ENCODE results near the gene TFAP2A. TPM values are rescaled to one million over a fixed set of nuclear protein-coding genes. Genes with fewer than 3 reads are reported as not detected.

TFAP2A gene
- polyA plus RNA-seq, 1 donor (not counting 4 experiments of a cell fraction or from before 2014, with no cell fraction given) = 30.2 TPM

DNA sequence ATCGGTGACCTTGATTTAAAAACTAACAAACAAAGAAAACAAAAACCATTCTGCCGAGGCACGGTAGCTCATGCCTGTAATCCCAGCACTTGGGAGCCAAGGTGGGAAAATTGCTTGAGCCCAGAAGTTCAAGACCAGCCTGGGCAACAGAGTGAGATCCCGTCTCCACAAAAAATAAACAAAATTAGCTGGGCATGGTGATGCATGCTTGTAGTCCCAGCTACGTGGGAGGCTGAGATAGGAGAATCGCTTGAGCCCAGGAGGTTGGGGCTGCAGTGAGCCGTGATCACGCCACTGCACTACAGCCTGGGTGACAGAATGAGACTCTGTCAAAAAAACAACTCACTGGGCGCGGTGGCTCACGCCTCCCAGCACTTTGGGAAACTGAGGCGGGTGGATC, 48.2 kb upstream of the TFAP2A start:
- TF ChIP-seq EZH2 (IDR thresholded peaks at IDR 0.05; ENCODE audit: low read length) = no peak
- TF ChIP-seq, protein P1, sequence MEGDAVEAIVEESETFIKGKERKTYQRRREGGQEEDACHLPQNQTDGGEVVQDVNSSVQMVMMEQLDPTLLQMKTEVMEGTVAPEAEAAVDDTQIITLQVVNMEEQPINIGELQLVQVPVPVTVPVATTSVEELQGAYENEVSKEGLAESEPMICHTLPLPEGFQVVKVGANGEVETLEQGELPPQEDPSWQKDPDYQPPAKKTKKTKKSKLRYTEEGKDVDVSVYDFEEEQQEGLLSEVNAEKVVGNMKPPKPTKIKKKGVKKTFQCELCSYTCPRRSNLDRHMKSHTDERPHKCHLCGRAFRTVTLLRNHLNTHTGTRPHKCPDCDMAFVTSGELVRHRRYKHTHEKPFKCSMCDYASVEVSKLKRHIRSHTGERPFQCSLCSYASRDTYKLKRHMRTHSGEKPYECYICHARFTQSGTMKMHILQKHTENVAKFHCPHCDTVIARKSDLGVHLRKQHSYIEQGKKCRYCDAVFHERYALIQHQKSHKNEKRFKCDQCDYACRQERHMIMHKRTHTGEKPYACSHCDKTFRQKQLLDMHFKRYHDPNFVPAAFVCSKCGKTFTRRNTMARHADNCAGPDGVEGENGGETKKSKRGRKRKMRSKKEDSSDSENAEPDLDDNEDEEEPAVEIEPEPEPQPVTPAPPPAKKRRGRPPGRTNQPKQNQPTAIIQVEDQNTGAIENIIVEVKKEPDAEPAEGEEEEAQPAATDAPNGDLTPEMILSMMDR (optimal IDR thresholded peaks at IDR 0.05 in 1 of 3, IDR thresholded peaks at IDR 0.05 in 1 of 3, conservative IDR thresholded peaks at IDR 0.05 in 1 of 3; ENCODE audit: extremely low read depth in 1 of 3, insufficient read depth in 2 of 3, low read length in 3 of 3) = no peak
- no peak for DNase-seq (ENCODE audit: low read depth, low spot score)
- Histone ChIP-seq H3K4me3 (ENCODE audit: control insufficient read depth in 2 of 3, extremely low read depth in 1 of 3, insufficient read depth in 2 of 3, low read depth in 1 of 3, low read length in 3 of 3) (no peak overlapping the region), H3K4me1 (ENCODE audit: control insufficient read depth, extremely low read depth, insufficient read depth, low read length) (peaks cover 13% of the 10 kb centered on the region), H3K9me3 (ENCODE audit: control insufficient read depth, low read depth, low read length) (no peaks in the 10 kb centered on the region), H3K36me3 (ENCODE audit: control insufficient read depth in 2 of 2, extremely low read depth in 1 of 2, insufficient read depth in 2 of 2, low read length in 2 of 2) (no peaks in the 10 kb centered on the region), H3K27ac (ENCODE audit: control insufficient read depth, insufficient read depth, low read length) (peak overlapping the region; percentile 24), H3K9ac (ENCODE audit: control insufficient read depth, extremely low read depth, insufficient read depth, low read length) (no peak overlapping the region), H3K79me2 (ENCODE audit: control insufficient read depth, insufficient read depth, low read length) (no peaks in the 10 kb centered on the region), H2AFZ (ENCODE audit: control insufficient read depth, low read length) (no peak overlapping the region), H3K9me1 (ENCODE audit: control insufficient read depth, extremely low read depth, insufficient read depth, low read length) (no peaks in the 10 kb centered on the region), H3K27me3 (ENCODE audit: control insufficient read depth, extremely low read depth, insufficient read depth, low read length) (no peaks in the 10 kb centered on the region), H4K20me1 (ENCODE audit: control insufficient read depth, extremely low read depth, insufficient read depth, low read length) (no peaks in the 10 kb centered on the region), H3K4me2 (ENCODE audit: control insufficient read depth, extremely low read depth, insufficient read depth, low read depth, low read length) (no peak overlapping the region)
- dilution Hi-C loops (cut with MboI; ENCODE audit: extremely low pct_ligation_motif_present, low sequenced_read_pairs) = no loop called here
- no peak for FAIRE-seq

DNA sequence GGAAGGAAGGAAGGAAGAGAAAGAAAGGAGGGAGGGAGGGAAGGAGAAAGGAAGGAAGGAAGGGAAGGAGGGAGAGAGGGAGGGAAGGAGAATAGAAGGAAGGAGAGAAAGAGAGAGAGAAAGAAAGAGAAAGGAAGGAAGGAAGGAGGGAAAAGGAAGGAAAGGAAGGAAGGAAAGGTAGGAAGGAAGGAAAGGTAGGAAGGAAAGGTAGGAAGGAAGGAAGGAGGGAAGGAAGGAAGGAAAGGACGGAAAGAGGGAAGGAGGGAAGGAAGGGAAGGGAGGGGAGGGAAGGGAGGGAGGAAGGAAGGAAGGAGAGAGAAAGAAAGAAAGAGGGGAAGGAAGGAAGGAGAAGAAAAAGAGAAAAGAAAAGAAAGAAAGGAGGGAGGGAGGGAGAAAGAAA, 47.0 kb upstream of the TFAP2A start:
- H3K9ac ChIP-seq (ENCODE audit: control insufficient read depth, extremely low read depth, insufficient read depth, low read length) = no peak overlapping the region
- no peak for FAIRE-seq
- no peaks in the 10 kb centered on the region for H3K36me3 ChIP-seq (ENCODE audit: control insufficient read depth in 2 of 2, extremely low read depth in 1 of 2, insufficient read depth in 2 of 2, low read length in 2 of 2)
- dilution Hi-C loops (cut with MboI; ENCODE audit: extremely low pct_ligation_motif_present, low sequenced_read_pairs) = no loop called here
- no peaks in the 10 kb centered on the region for H3K79me2 ChIP-seq (ENCODE audit: control insufficient read depth, insufficient read depth, low read length)
- H3K4me1 ChIP-seq (ENCODE audit: control insufficient read depth, extremely low read depth, insufficient read depth, low read length) = peaks cover 13% of the 10 kb centered on the region
- no peak overlapping the region for H3K4me2 ChIP-seq (ENCODE audit: control insufficient read depth, extremely low read depth, insufficient read depth, low read depth, low read length)
- no peak overlapping the region for H2AFZ ChIP-seq (ENCODE audit: control insufficient read depth, low read length)
- H3K9me3 ChIP-seq (ENCODE audit: control insufficient read depth, low read depth, low read length) = no peaks in the 10 kb centered on the region
- no peak overlapping the region for H3K4me3 ChIP-seq (ENCODE audit: control insufficient read depth in 2 of 3, extremely low read depth in 1 of 3, insufficient read depth in 2 of 3, low read depth in 1 of 3, low read length in 3 of 3)
- no peaks in the 10 kb centered on the region for H3K27me3 ChIP-seq (ENCODE audit: control insufficient read depth, extremely low read depth, insufficient read depth, low read length)
- TF ChIP-seq EZH2 (IDR thresholded peaks at IDR 0.05; ENCODE audit: low read length) = no peak
- TF ChIP-seq, protein P1 (optimal IDR thresholded peaks at IDR 0.05 in 1 of 3, IDR thresholded peaks at IDR 0.05 in 1 of 3, conservative IDR thresholded peaks at IDR 0.05 in 1 of 3; ENCODE audit: extremely low read depth in 1 of 3, insufficient read depth in 2 of 3, low read length in 3 of 3) = no peak
- H3K9me1 ChIP-seq (ENCODE audit: control insufficient read depth, extremely low read depth, insufficient read depth, low read length) = no peaks in the 10 kb centered on the region
- H3K27ac ChIP-seq (ENCODE audit: control insufficient read depth, insufficient read depth, low read length) = no peak overlapping the region
- H4K20me1 ChIP-seq (ENCODE audit: control insufficient read depth, extremely low read depth, insufficient read depth, low read length) = no peaks in the 10 kb centered on the region
- DNase-seq (ENCODE audit: low read depth, low spot score) = no peak
